HepG2 (cell line): ENCODE results near the gene UNC5A. TPM values are rescaled to one million over a fixed set of nuclear protein-coding genes. Genes with fewer than 3 reads are reported as not detected.

ENCODE experiments used
- ATAC-seq: fragments of 200-7000 bp; cut with Tn5 transposase; 3 replicates; pipeline ENCODE4 v1.9.1; 2020; ENCODE audit warnings: mild to moderate bottlenecking, moderate library complexity
- BruUV-seq: library from RNA; stranded (reverse); fragments of 400-500 nt; replicated peaks from 2 replicates; lab custom pipeline; 2021; lab: Mats Ljungman, UMichigan
- CTCF ChIA-PET: fragments of 300-600 bp; formaldehyde crosslinking; extraction: SDS; loops from one replicate; lab custom pipeline; 2021; ENCODE audit warnings: low total read pairs, inconsistent platforms, low intra/inter-chr PET ratio; lab: Yijun Ruan, JAX
- POLR2A ChIA-PET: fragments of 350-600 bp; sonication (Branson Sonifier 250); formaldehyde crosslinking; loops from one replicate; lab custom pipeline; 2020; ENCODE audit warnings: antibody characterized with exemption, inconsistent platforms; lab: Yijun Ruan, JAX
- DNase-seq: peaks from one replicate; pipeline ENCODE4 v3.0.0-alpha.2; 2015; ENCODE audit warnings: low spot score
- FAIRE-seq: peaks from 3 replicates; lab custom pipeline; 2011; peaks lifted over from hg19 to GRCh38; lab: Jason Lieb, UNC
- H2AFZ ChIP-seq: one replicate; pipeline ENCODE4 v1.6.1; 2011; ENCODE audit warnings: low read length, inconsistent platforms
- H3K27ac ChIP-seq: fragments of 300-600 bp; 3 replicates; pipeline ENCODE4 v1.8.0; 2011; ENCODE audit warnings: mixed run types, mild to moderate bottlenecking, mixed read lengths, low read length, inconsistent platforms; ENCODE audit not compliant: insufficient read depth; ENCODE audit errors: extremely low read length
- H3K27me3 ChIP-seq, 2 experiments: fragments of 200-600 bp in 1 of 2; 2 replicates in 1 of 2; 3 replicates in 1 of 2; pipeline versions ENCODE4 v1.6.0 to v1.8.0; 2011; ENCODE audit warnings: low read length in 2 of 2, mild to moderate bottlenecking in 2 of 2, moderate library complexity in 2 of 2, inconsistent platforms in 1 of 2; ENCODE audit not compliant: insufficient read depth in 2 of 2, control insufficient read depth in 1 of 2
- H3K36me3 ChIP-seq, 2 experiments: fragments of 200-600 bp in 1 of 2; replicated peaks in 1 of 2; 2 replicates in 1 of 2; 3 replicates in 1 of 2; pipeline versions ENCODE4 v1.5.1 to v1.8.0; 2011; ENCODE audit warnings: low read length in 2 of 2, inconsistent platforms in 1 of 2; ENCODE audit not compliant: insufficient read depth in 2 of 2, control insufficient read depth in 1 of 2
- H3K4me1 ChIP-seq: 2 replicates; pipeline ENCODE4 v1.5.1; 2012; ENCODE audit warnings: low read length, inconsistent platforms; ENCODE audit not compliant: insufficient read depth
- H3K4me2 ChIP-seq: 2 replicates; pipeline ENCODE4 v1.6.0; 2011; ENCODE audit warnings: low read depth, low read length, inconsistent platforms
- H3K4me3 ChIP-seq, 3 experiments: fragments of 200-600 bp in 1 of 3; sonication (generic), shearing (Covaris generic) in 1 of 3; replicated peaks in 1 of 3; 2 replicates each; pipeline ENCODE4 v1.5.1; 2011 to 2016; ENCODE audit warnings: low read length in 3 of 3, inconsistent platforms in 2 of 3, low read depth in 2 of 3, mild to moderate bottlenecking in 2 of 3, control low read depth in 1 of 3, mixed read lengths in 1 of 3; ENCODE audit not compliant: insufficient read depth in 1 of 3
- H3K79me2 ChIP-seq: one replicate; pipeline ENCODE4 v1.6.1; 2011; ENCODE audit warnings: low read length, inconsistent platforms; ENCODE audit not compliant: insufficient read depth
- H3K9ac ChIP-seq: 2 replicates; pipeline ENCODE4 v1.6.0; 2011; ENCODE audit warnings: mild to moderate bottlenecking, low read depth, low read length, inconsistent platforms; ENCODE audit not compliant: insufficient read depth
- H3K9me3 ChIP-seq: 2 replicates; pipeline ENCODE4 v1.5.1; 2012; ENCODE audit warnings: mild to moderate bottlenecking, low read length
- H4K20me1 ChIP-seq: 2 replicates; pipeline ENCODE4 v1.6.0; 2011; ENCODE audit warnings: inconsistent platforms, mild to moderate bottlenecking, low read length, moderate library complexity; ENCODE audit not compliant: insufficient read depth
- LCORL ChIP-seq, 2 experiments: fragments of 450-650 bp in 1 of 2; sonication (generic) in 1 of 2; formaldehyde crosslinking in 1 of 2; IDR thresholded peaks; 2 replicates each; pipeline versions ENCODE4 v1.5.0 to v1.6.1; 2017 to 2020; ENCODE audit warnings: antibody characterized with exemption in 1 of 2, missing genetic modification reagents in 1 of 2
- MTERF4 ChIP-seq: sonication (generic); formaldehyde crosslinking; IDR thresholded peaks from 2 replicates; pipeline ENCODE4 v1.8.0; 2023; ENCODE audit warnings: mild to moderate bottlenecking, missing genetic modification reagents
- NRL ChIP-seq: sonication (generic); formaldehyde crosslinking; IDR thresholded peaks from 2 replicates; pipeline ENCODE4 v1.5.0; 2020; ENCODE audit warnings: missing genetic modification reagents, mild to moderate bottlenecking, moderate library complexity, borderline replicate concordance
- PHF5A ChIP-seq: IDR thresholded peaks from one replicate; pipeline ENCODE4 v1.6.1; 2018; ENCODE audit warnings: low read depth, missing genetic modification reagents; ENCODE audit not compliant: unreplicated experiment
- SOX13 ChIP-seq, 3 experiments: fragments of 450-650 bp in 1 of 3; sonication (generic) in 1 of 3; formaldehyde crosslinking in 1 of 3; IDR thresholded peaks in 2 of 3; conservative IDR thresholded peaks in 1 of 3; 2 replicates each; pipeline versions ENCODE4 v1.5.0 to v1.6.1; 2016 to 2020; ENCODE audit warnings: antibody characterized with exemption in 1 of 3, mild to moderate bottlenecking in 1 of 3, missing compliant biosample characterization in 1 of 3, missing genetic modification reagents in 1 of 3, moderate library complexity in 1 of 3
- SUZ12 ChIP-seq: fragments of 150-350 bp; IDR thresholded peaks from 2 replicates; pipeline ENCODE4 v1.6.1; 2014; ENCODE audit warnings: low read depth, low read length
- ZFYVE20 ChIP-seq: sonication (generic); formaldehyde crosslinking; IDR thresholded peaks from 2 replicates; pipeline ENCODE4 v1.8.0; 2023; ENCODE audit warnings: low read depth, mild to moderate bottlenecking, moderate library complexity, missing genetic modification reagents, borderline replicate concordance
- ZNF496 ChIP-seq: sonication (generic); formaldehyde crosslinking; IDR thresholded peaks from 2 replicates; pipeline ENCODE4 v1.8.1; 2023; ENCODE audit warnings: mild to moderate bottlenecking, moderate library complexity, missing genetic modification reagents; ENCODE audit not compliant: insufficient replicate concordance
- ZNF672 ChIP-seq: sonication (generic); formaldehyde crosslinking; IDR thresholded peaks from 2 replicates; pipeline ENCODE4 v1.8.1; 2022; ENCODE audit warnings: missing genetic modification reagents
- ZNF710 ChIP-seq: sonication (generic); formaldehyde crosslinking; IDR thresholded peaks from 2 replicates; pipeline ENCODE4 v1.5.0; 2020; ENCODE audit warnings: mild to moderate bottlenecking, missing genetic modification reagents, borderline replicate concordance
- WGBS: methylation state at CpG from one replicate; pipeline ENCODE4 v1.1.6; 2017; ENCODE audit warnings: low lambda C conversion rate; 5-methylcytosine and 5-hydroxymethylcytosine counted together
- in situ Hi-C: cut with HindIII; loops from 2 replicates; pipeline ENCODE4 v1.10.0; 2017; ENCODE audit warnings: low pct_unique_long_range_greater_than_20kb; ENCODE audit not compliant: extremely low pct_ligation_motif_present
- intact Hi-C: fragments of 100-400 bp; cut with micrococcal nuclease; formaldehyde crosslinking; loops from one replicate; pipeline ENCODE4 v1.10.0; 2022; ENCODE audit not compliant: unreplicated experiment
- polyA plus RNA-seq, 8 experiments: library from polyadenylated mRNA; depleted of rRNA in 3 of 8; stranded (reverse) in 7 of 8; unstranded in 1 of 8; fragments of >200 nt; fragmentation: Illumina TruSeq in 4 of 8; extraction: Trizol in 4 of 8; gene quantifications; 2 replicates each; pipeline versions ENCODE4 v1.2.1 to v1.2.3, GENCODE V29; 2011 to 2016; ENCODE audit warnings: low read depth in 4 of 8, missing spikeins in 1 of 8, mixed read lengths in 1 of 8; ENCODE audit not compliant: insufficient read depth in 1 of 8
- total RNA-seq, 5 experiments: library from RNA; depleted of rRNA; stranded (reverse); fragments of >200 nt; fragmentation: Illumina TruSeq; extraction: Trizol; gene quantifications; 2 replicates each; pipeline ENCODE4 v1.2.3, GENCODE V29; 2016; ENCODE audit warnings: low read depth in 1 of 5
- TF ChIP-seq, protein P1 (sequence below): sonication (generic); formaldehyde crosslinking; IDR thresholded peaks from 2 replicates; pipeline ENCODE4 v1.5.0; 2020; ENCODE audit warnings: mild to moderate bottlenecking, low read depth, missing genetic modification reagents, borderline replicate concordance
- TF ChIP-seq, protein P2 (sequence below): sonication (generic); formaldehyde crosslinking; IDR thresholded peaks from 2 replicates; pipeline ENCODE4 v1.9.0; 2022; ENCODE audit warnings: low read depth, missing genetic modification reagents
- TF ChIP-seq, protein P3 (sequence below): fragments of 450-650 bp; IDR thresholded peaks from 2 replicates; pipeline ENCODE4 v1.6.1; 2017; ENCODE audit warnings: mild to moderate bottlenecking

UNC5A gene
- total and polyA plus RNA-seq, 2 of the 13 experiments (the other 11 are each of a cell fraction or from before 2014, with no cell fraction given), result not detected

- Histone ChIP-seq H2AFZ (no peak overlapping the region), H3K4me2 (no peak overlapping the region), H3K4me3 (no peak overlapping the region), H3K27ac (no peak overlapping the region), H3K4me1 (peaks cover 22% of the 10 kb centered on the region), H3K9me3 (no peaks in the 10 kb centered on the region), H3K9ac (no peak overlapping the region), H4K20me1 (no peaks in the 10 kb centered on the region), H3K79me2 (no peaks in the 10 kb centered on the region), H3K36me3 (no peaks in the 10 kb centered on the region), H3K27me3 (peaks cover 1 to 13% of the 10 kb centered on the region in 2 experiments; a peak in 3 of 5 replicates)
- in situ Hi-C loops, result no loop called here
- FAIRE-seq (no peak), DNase-seq (no peak), ATAC-seq (no peak)
- no TSS peak for BruUV-seq
- TF ChIP-seq ZNF672 (CRISPR knock-in tag) (no peak), ZNF496 (CRISPR knock-in tag) (no peak), MTERF4 (CRISPR knock-in tag) (no peak), SOX13 (IDR thresholded peaks at IDR 0.05) (no peak), SOX13 (CRISPR knock-in tag; conservative IDR thresholded peaks at IDR 0.05 in 1 of 2, IDR thresholded peaks at IDR 0.05 in 1 of 2) (no peak), ZFYVE20 (CRISPR knock-in tag) (no peak), PHF5A (CRISPR knock-in tag) (no peak), NRL (CRISPR knock-in tag) (no peak), LCORL (IDR thresholded peaks at IDR 0.05) (no peak), LCORL (CRISPR knock-in tag; IDR thresholded peaks at IDR 0.05) (no peak), ZNF710 (CRISPR knock-in tag) (no peak), SUZ12 (no peak)
- TF ChIP-seq, protein P1, sequence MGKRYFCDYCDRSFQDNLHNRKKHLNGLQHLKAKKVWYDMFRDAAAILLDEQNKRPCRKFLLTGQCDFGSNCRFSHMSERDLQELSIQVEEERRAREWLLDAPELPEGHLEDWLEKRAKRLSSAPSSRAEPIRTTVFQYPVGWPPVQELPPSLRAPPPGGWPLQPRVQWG (CRISPR knock-in tag), result no peak
- TF ChIP-seq, protein P2, sequence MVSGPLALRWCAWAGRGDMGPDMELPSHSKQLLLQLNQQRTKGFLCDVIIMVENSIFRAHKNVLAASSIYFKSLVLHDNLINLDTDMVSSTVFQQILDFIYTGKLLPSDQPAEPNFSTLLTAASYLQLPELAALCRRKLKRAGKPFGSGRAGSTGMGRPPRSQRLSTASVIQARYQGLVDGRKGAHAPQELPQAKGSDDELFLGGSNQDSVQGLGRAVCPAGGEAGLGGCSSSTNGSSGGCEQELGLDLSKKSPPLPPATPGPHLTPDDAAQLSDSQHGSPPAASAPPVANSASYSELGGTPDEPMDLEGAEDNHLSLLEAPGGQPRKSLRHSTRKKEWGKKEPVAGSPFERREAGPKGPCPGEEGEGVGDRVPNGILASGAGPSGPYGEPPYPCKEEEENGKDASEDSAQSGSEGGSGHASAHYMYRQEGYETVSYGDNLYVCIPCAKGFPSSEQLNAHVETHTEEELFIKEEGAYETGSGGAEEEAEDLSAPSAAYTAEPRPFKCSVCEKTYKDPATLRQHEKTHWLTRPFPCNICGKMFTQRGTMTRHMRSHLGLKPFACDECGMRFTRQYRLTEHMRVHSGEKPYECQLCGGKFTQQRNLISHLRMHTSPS (CRISPR knock-in tag), result no peak
- TF ChIP-seq, protein P3, sequence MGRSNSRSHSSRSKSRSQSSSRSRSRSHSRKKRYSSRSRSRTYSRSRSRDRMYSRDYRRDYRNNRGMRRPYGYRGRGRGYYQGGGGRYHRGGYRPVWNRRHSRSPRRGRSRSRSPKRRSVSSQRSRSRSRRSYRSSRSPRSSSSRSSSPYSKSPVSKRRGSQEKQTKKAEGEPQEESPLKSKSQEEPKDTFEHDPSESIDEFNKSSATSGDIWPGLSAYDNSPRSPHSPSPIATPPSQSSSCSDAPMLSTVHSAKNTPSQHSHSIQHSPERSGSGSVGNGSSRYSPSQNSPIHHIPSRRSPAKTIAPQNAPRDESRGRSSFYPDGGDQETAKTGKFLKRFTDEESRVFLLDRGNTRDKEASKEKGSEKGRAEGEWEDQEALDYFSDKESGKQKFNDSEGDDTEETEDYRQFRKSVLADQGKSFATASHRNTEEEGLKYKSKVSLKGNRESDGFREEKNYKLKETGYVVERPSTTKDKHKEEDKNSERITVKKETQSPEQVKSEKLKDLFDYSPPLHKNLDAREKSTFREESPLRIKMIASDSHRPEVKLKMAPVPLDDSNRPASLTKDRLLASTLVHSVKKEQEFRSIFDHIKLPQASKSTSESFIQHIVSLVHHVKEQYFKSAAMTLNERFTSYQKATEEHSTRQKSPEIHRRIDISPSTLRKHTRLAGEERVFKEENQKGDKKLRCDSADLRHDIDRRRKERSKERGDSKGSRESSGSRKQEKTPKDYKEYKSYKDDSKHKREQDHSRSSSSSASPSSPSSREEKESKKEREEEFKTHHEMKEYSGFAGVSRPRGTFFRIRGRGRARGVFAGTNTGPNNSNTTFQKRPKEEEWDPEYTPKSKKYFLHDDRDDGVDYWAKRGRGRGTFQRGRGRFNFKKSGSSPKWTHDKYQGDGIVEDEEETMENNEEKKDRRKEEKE, result no peak
- intact Hi-C loops, result no loop called here
- whole genome bisulfite sequencing, result 29% methylated on average over 9 of the region's 9 CpGs
- ChIA-PET CTCF (no interaction called here), POLR2A (no interaction called here)
These were observed 14.9 kb downstream of the UNC5A start for GRCh38 chr5:176825234-176825633.
